HG02759 (cell line): ENCODE measurements around the gene PCK2.

Experiments used
- ATAC-seq: cut with Tn5 transposase; IDR thresholded peaks from one replicate; pipeline ENCODE4 v1.9.1; 2021; ENCODE audit warnings: mild to moderate bottlenecking, moderate library complexity; ENCODE audit not compliant: unreplicated experiment

The PCK2 gene

GRCh38 chr14:24150567-24150966 is 56.5 kb downstream of the PCK2 start:
- no peak for ATAC-seq

DNA sequence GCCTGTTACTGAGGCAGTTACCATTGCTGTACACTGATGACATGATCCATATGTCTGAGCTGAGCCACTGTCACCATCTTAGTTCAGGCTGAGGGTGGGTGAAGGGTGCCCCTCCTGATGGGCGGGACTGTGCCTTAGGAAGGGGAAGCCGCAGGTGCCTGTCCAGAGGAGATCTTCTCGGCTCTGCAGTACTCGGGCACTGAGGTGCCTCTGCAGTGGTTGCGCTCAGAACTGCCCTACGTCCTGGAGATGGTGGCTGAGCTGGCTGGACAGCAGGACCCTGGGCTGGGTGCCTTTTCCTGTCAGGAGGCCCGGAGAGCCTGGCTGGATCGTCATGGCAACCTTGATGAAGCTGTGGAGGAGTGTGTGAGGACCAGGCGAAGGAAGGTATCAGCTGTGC is 56.9 kb downstream of the PCK2 start:
- ATAC-seq: no peak

DNA sequence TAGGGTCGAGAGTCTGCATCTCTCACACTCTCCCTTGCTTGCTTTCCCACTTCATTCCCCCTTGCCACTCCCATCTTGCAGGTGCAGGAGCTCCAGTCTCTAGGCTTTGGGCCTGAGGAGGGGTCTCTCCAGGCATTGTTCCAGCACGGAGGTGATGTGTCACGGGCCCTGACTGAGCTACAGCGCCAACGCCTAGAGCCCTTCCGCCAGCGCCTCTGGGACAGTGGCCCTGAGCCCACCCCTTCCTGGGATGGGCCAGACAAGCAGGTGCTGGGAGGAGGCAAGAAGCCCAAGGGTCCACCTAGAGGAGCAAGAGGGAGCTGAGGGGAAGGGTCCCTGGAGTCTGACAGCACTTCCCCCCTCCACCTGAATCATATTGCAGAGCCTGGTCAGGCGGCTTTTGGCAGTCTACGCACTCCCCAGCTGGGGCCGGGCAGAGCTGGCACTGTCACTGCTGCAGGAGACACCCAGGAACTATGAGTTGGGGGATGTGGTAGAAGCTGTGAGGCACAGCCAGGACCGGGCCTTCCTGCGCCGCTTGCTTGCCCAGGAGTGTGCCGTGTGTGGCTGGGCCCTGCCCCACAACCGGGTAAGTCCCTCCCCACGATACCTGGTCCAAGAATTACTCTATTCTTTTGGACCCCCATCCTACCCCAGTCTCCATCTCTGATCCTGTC is 57.4 kb downstream of the PCK2 start:
- no peak for ATAC-seq
